PC-3 (cell line): ENCODE measurements around the gene TNFRSF4. TPM values are rescaled to one million over a fixed set of nuclear protein-coding genes. Genes with fewer than 3 reads are reported as not detected.

Experiments used
- ATAC-seq: fragments of 200-7000 bp; cut with Tn5 transposase; 2 replicates; pipeline ENCODE4 v1.9.1; 2020; ENCODE audit warnings: mild to moderate bottlenecking, moderate library complexity
- BruUV-seq: library from RNA; stranded (reverse); fragments of 400-500 nt; replicated peaks from 2 replicates; lab custom pipeline; 2021; lab: Mats Ljungman, UMichigan
- CTCF ChIA-PET: fragments of 300-600 bp; sonication (Branson Sonifier 250); formaldehyde crosslinking; loops from one replicate; lab custom pipeline; 2022; ENCODE audit warnings: antibody characterized with exemption; lab: Charles Lee
- POLR2A ChIA-PET: fragments of 300-600 bp; sonication (Branson Sonifier 250); formaldehyde crosslinking; loops from one replicate; lab custom pipeline; 2022; ENCODE audit warnings: antibody characterized with exemption; ENCODE audit not compliant: unreplicated experiment; lab: Charles Lee
- DNase-seq: peaks from one replicate; pipeline ENCODE4 v3.0.0-alpha.2; 2015
- H2AFZ ChIP-seq: fragments of 300-600 bp; sonication (generic); 2 replicates; pipeline ENCODE4 v1.6.0; 2016; ENCODE audit warnings: antibody characterized with exemption, low read length
- H3F3A ChIP-seq: fragments of 300-600 bp; sonication (generic); one replicate; pipeline ENCODE4 v1.6.0; 2017; ENCODE audit warnings: antibody characterized with exemption, low read length, control low read depth, mild to moderate bottlenecking; ENCODE audit not compliant: unreplicated experiment
- H3K27ac ChIP-seq: fragments of 300-600 bp; sonication (generic); 2 replicates; pipeline ENCODE4 v1.5.1; 2016; ENCODE audit warnings: mild to moderate bottlenecking, low read length
- H3K27me3 ChIP-seq: fragments of 300-600 bp; sonication (generic); 2 replicates; pipeline ENCODE4 v1.6.1; 2016; ENCODE audit warnings: low read length, mixed read lengths
- H3K36me3 ChIP-seq: fragments of 300-600 bp; sonication (generic); 2 replicates; pipeline ENCODE4 v1.6.1; 2016; ENCODE audit warnings: low read depth, mixed run types, low read length, mixed read lengths
- H3K4me1 ChIP-seq: fragments of 300-600 bp; sonication (generic); 2 replicates; pipeline ENCODE4 v1.5.1; 2016; ENCODE audit warnings: low read length; ENCODE audit not compliant: insufficient read depth
- H3K4me2 ChIP-seq: fragments of 300-600 bp; sonication (generic); 2 replicates; pipeline ENCODE4 v1.6.0; 2016; ENCODE audit warnings: low read length
- H3K4me3 ChIP-seq: fragments of 300-600 bp; sonication (generic); 2 replicates; pipeline ENCODE4 v1.5.1; 2016; ENCODE audit warnings: mild to moderate bottlenecking, low read length, mixed read lengths
- H3K79me2 ChIP-seq: fragments of 300-600 bp; sonication (generic); 2 replicates; pipeline ENCODE4 v1.6.1; 2017; ENCODE audit warnings: low read length, mixed read lengths
- H3K9ac ChIP-seq: fragments of 300-600 bp; sonication (generic); 2 replicates; pipeline ENCODE4 v1.6.0; 2016; ENCODE audit warnings: mild to moderate bottlenecking, low read length
- H3K9me2 ChIP-seq: fragments of 300-600 bp; sonication (generic); replicated peaks from 2 replicates; pipeline ENCODE4 v1.6.1; 2016; ENCODE audit warnings: mixed run types, low read length, mixed read lengths
- H3K9me3 ChIP-seq: fragments of 300-600 bp; sonication (generic); 2 replicates; pipeline ENCODE4 v1.6.1; 2016; ENCODE audit warnings: low read length, mixed read lengths
- H4K20me1 ChIP-seq: fragments of 300-600 bp; sonication (generic); 2 replicates; pipeline ENCODE4 v1.6.1; 2016; ENCODE audit warnings: low read length, mixed read lengths
- CTCF ChIP-seq: fragments of 300-600 bp; sonication (generic); conservative IDR thresholded peaks from 2 replicates; pipeline ENCODE4 v1.5.1; 2017; ENCODE audit warnings: antibody characterized with exemption, low read depth, mild to moderate bottlenecking, low read length
- EZH2 ChIP-seq: fragments of 300-600 bp; sonication (generic); IDR thresholded peaks from one replicate; pipeline ENCODE4 v1.6.1; 2017; ENCODE audit warnings: antibody characterized with exemption, mild to moderate bottlenecking, low read length; ENCODE audit not compliant: unreplicated experiment
- EZH2phosphoT487 ChIP-seq: fragments of 300-600 bp; sonication (generic); IDR thresholded peaks from 2 replicates; pipeline ENCODE4 v1.6.1; 2018; ENCODE audit warnings: mild to moderate bottlenecking, antibody characterized with exemption, low read length, borderline replicate concordance
- intact Hi-C: fragments of 100-400 bp; cut with micrococcal nuclease; formaldehyde crosslinking; loops from 2 replicates; pipeline ENCODE4 v1.9.0; 2023
- total RNA-seq: library from RNA; depleted of rRNA; stranded (reverse); fragments of >200 nt; gene quantifications from 2 replicates; pipeline ENCODE4 v1.2.3, GENCODE V29; 2014

TNFRSF4 gene
- total RNA-seq, 1 experiment from 2014 or later = 0.11 TPM

- no peaks in the 10 kb centered on the region for H3K36me3 ChIP-seq
- DNase-seq (no peak), ATAC-seq (no peak)
- H3K9ac ChIP-seq = no peak overlapping the region
- no peaks in the 10 kb centered on the region for H3K9me3 ChIP-seq
- ChIA-PET CTCF (interaction anchor here (0.6 kb wide), 1 partner anchor 39 kb away, joined by 3 read pairs; no protein-coding TSS in a partner anchor), POLR2A (no interaction called here)
- no peaks in the 10 kb centered on the region for H3K79me2 ChIP-seq
- TF ChIP-seq EZH2 (no peak), CTCF (no peak), EZH2phosphoT487 (no peak)
- H3K4me2 ChIP-seq = no peak overlapping the region
- no peaks in the 10 kb centered on the region for H3K9me2 ChIP-seq
- peaks cover 25% of the 10 kb centered on the region for H3K4me1 ChIP-seq
- intact Hi-C loops = no loop called here
- H2AFZ ChIP-seq = no peak overlapping the region
- no peaks in the 10 kb centered on the region for H3F3A ChIP-seq
- BruUV-seq = no TSS peak
- no peaks in the 10 kb centered on the region for H4K20me1 ChIP-seq
- no peaks in the 10 kb centered on the region for H3K27me3 ChIP-seq
- no peak overlapping the region for H3K4me3 ChIP-seq
- no peak overlapping the region for H3K27ac ChIP-seq
Measured at GRCh38 chr1:1242461-1243265, 28.7 kb upstream of the TNFRSF4 start.

GRCh38 chr1:1241588-1242219 is 27.8 kb upstream of the TNFRSF4 start:
- CTCF ChIA-PET = interaction anchor here (0.6 kb wide), 1 partner anchor 40 kb away, joined by 3 read pairs; no protein-coding TSS in a partner anchor
- H3K9me3 ChIP-seq = no peaks in the 10 kb centered on the region
- H3K27me3 ChIP-seq = no peaks in the 10 kb centered on the region
- POLR2A ChIA-PET = interaction anchor here (0.6 kb wide), 1 partner anchor 34 kb away, joined by 11 read pairs; no protein-coding TSS in a partner anchor
- intact Hi-C loops = no loop called here
- BruUV-seq = no TSS peak
- no peak for ATAC-seq
- no peaks in the 10 kb centered on the region for H3F3A ChIP-seq
- H3K4me3 ChIP-seq = no peak overlapping the region
- TF ChIP-seq EZH2 = no peak
- no peak for TF ChIP-seq EZH2phosphoT487
- TF ChIP-seq CTCF = no peak
- H3K36me3 ChIP-seq = no peaks in the 10 kb centered on the region
- H3K9me2 ChIP-seq = no peaks in the 10 kb centered on the region
- H3K79me2 ChIP-seq = no peaks in the 10 kb centered on the region
- no peak overlapping the region for H2AFZ ChIP-seq
- H4K20me1 ChIP-seq = no peaks in the 10 kb centered on the region
- H3K9ac ChIP-seq = no peak overlapping the region
- no peak overlapping the region for H3K4me2 ChIP-seq
- peaks cover 34% of the 10 kb centered on the region for H3K4me1 ChIP-seq
- DNase-seq = no peak
- H3K27ac ChIP-seq = no peak overlapping the region
